Thoracic aorta (tissue), 2 donors: ENCODE measurements around the gene RFX3. TPM values are rescaled to one million over a fixed set of nuclear protein-coding genes. Genes with fewer than 3 reads are reported as not detected.

Source experiments
- ATAC-seq: fragments of 150-250 bp; one replicate; pipeline ENCODE4 v1.8.0; 2017; ENCODE audit warnings: low read depth; ENCODE audit not compliant: insufficient number of reproducible peaks, low FRiP score
- DNase-seq: peaks from one replicate; pipeline ENCODE4 v3.0.0-alpha.2; 2020; ENCODE audit warnings: low spot score
- H3K27ac ChIP-seq, 2 donors: fragments of 200-600 bp; sonication (generic); 1 replicate in 1 of 2; 2 replicates in 1 of 2; pipeline ENCODE4 v1.5.1; 2016; ENCODE audit warnings: mild to moderate bottlenecking in 2 of 2, moderate library complexity in 2 of 2
- H3K27me3 ChIP-seq: fragments of 200-600 bp; sonication (generic); replicated peaks from 2 replicates; pipeline ENCODE4 v1.6.0; 2016; ENCODE audit warnings: mild to moderate bottlenecking; ENCODE audit not compliant: insufficient read depth
- H3K36me3 ChIP-seq: fragments of 200-600 bp; sonication (generic); one replicate; pipeline ENCODE4 v1.5.1; 2016
- H3K4me1 ChIP-seq, 2 donors: fragments of 200-600 bp; sonication (generic); 1 replicate in 1 of 2; 2 replicates in 1 of 2; pipeline versions ENCODE4 v1.5.1 to v1.6.0; 2016; ENCODE audit warnings: low read depth in 2 of 2, mild to moderate bottlenecking in 1 of 2; ENCODE audit not compliant: control insufficient read depth in 1 of 2
- H3K4me3 ChIP-seq: fragments of 200-600 bp; sonication (generic); 2 replicates; pipeline ENCODE4 v1.5.1; 2016; ENCODE audit warnings: mild to moderate bottlenecking
- H3K9me3 ChIP-seq: fragments of 200-600 bp; sonication (generic); 2 replicates; pipeline ENCODE4 v1.5.1; 2016
- total RNA-seq, 2 donors: library from RNA; depleted of rRNA; stranded (reverse); fragments of >200 nt; gene quantifications; one replicate each; pipeline versions ENCODE4 v1.1.0 to v1.2.3, GENCODE V29; 2016
- TF ChIP-seq, protein P1 (sequence below): fragments of 200-600 bp; sonication (generic); IDR thresholded peaks from one replicate; pipeline ENCODE4 v1.5.1; 2019; ENCODE audit warnings: antibody characterized with exemption

The RFX3 gene
- total RNA-seq, 2 donors from 2014 or later = 2.6 to 15.6 TPM

DNA sequence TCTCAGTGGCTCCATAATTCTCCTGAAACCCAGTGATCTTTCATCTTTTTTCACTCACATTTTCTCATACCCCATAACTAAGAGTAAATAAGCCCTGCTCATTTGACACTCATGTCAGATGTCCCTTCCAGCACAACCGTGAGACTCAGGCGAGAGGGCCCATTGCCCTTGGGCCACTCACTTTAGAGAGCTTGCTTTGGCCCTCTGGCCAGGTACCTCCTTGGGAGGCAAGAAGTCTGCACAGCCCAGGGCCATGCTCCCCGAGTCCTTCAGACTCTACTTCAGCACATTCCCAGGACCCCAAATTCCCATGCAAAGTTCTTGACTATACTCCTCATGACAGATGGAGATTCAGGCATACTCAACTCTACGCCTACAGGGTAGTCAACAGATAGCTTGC is 33.6 kb downstream of the RFX3 start:
- Histone ChIP-seq H3K36me3 (no peaks in the 10 kb centered on the region), H3K27me3 (no peaks in the 10 kb centered on the region), H3K4me3 (no peak overlapping the region), H3K4me1 (peaks cover 0 to 2% of the 10 kb centered on the region in 2 donors), H3K27ac (no peak overlapping the region), H3K9me3 (no peaks in the 10 kb centered on the region)
- ATAC-seq (no peak), DNase-seq (no peak)
- TF ChIP-seq, protein P1, sequence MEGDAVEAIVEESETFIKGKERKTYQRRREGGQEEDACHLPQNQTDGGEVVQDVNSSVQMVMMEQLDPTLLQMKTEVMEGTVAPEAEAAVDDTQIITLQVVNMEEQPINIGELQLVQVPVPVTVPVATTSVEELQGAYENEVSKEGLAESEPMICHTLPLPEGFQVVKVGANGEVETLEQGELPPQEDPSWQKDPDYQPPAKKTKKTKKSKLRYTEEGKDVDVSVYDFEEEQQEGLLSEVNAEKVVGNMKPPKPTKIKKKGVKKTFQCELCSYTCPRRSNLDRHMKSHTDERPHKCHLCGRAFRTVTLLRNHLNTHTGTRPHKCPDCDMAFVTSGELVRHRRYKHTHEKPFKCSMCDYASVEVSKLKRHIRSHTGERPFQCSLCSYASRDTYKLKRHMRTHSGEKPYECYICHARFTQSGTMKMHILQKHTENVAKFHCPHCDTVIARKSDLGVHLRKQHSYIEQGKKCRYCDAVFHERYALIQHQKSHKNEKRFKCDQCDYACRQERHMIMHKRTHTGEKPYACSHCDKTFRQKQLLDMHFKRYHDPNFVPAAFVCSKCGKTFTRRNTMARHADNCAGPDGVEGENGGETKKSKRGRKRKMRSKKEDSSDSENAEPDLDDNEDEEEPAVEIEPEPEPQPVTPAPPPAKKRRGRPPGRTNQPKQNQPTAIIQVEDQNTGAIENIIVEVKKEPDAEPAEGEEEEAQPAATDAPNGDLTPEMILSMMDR = no peak

- Histone ChIP-seq H3K27ac (no peak overlapping the region), H3K27me3 (no peaks in the 10 kb centered on the region), H3K4me3 (no peak overlapping the region), H3K36me3 (no peaks in the 10 kb centered on the region), H3K4me1 (no peaks in the 10 kb centered on the region), H3K9me3 (no peaks in the 10 kb centered on the region)
- TF ChIP-seq, protein P1 = no peak
- no peak for ATAC-seq
- DNase-seq = no peak
These were observed 34.4 kb downstream of the RFX3 start for GRCh38 chr9:3491450-3491849.

- TF ChIP-seq, protein P1 = no peak
- ATAC-seq = no peak
- H3K27ac ChIP-seq = no peak overlapping the region
- H3K9me3 ChIP-seq = no peaks in the 10 kb centered on the region
- no peaks in the 10 kb centered on the region for H3K4me1 ChIP-seq
- DNase-seq = no peak
- H3K27me3 ChIP-seq = no peaks in the 10 kb centered on the region
- no peak overlapping the region for H3K4me3 ChIP-seq
- no peaks in the 10 kb centered on the region for H3K36me3 ChIP-seq
These were observed 34.8 kb downstream of the RFX3 start for GRCh38 chr9:3490957-3491356.

DNA sequence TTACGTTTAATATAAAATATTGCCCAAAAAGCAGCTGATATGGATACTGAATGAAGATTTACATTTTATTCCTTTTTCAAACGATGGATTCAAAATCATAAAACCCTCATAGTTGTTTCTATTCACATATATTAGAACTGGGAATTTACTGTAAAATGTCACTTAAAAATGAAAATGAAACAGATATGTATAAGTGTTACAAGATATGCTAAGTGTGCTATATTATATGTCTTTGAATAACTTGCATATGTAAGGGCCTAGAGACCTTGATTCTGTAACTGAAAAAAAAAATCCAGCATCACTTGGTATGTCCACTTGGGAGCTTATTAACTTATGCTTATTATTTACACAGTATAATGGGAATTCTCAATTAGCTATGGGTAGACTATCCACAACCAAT is 43.2 kb downstream of the RFX3 start:
- H3K4me3 ChIP-seq = no peak overlapping the region
- DNase-seq (no peak), ATAC-seq (no peak)
- H3K9me3 ChIP-seq = no peaks in the 10 kb centered on the region
- TF ChIP-seq, protein P1 = no peak
- no peak overlapping the region for H3K27ac ChIP-seq
- no peaks in the 10 kb centered on the region for H3K36me3 ChIP-seq
- H3K4me1 ChIP-seq = no peaks in the 10 kb centered on the region
- H3K27me3 ChIP-seq = no peaks in the 10 kb centered on the region

GRCh38 chr9:3480353-3480655 is 45.5 kb downstream of the RFX3 start:
- Histone ChIP-seq H3K27ac (no peak overlapping the region), H3K27me3 (no peaks in the 10 kb centered on the region), H3K36me3 (no peaks in the 10 kb centered on the region), H3K4me1 (no peaks in the 10 kb centered on the region), H3K4me3 (no peak overlapping the region), H3K9me3 (no peaks in the 10 kb centered on the region)
- ATAC-seq (no peak), DNase-seq (no peak)
- TF ChIP-seq, protein P1 = no peak
